ENCODE results near the gene XAB2.
A peak's percentile ranks its signal among the peaks of the same experiment; 100 is the strongest.

The XAB2 gene

GRCh38 chr19:7632340-7633203 is 3.2 kb upstream of the XAB2 start:
- DNase-seq (ENCODE audit: low spot score): no peak

- DNase-seq (ENCODE audit: low spot score): no peak
Measured at GRCh38 chr19:7631577-7631976, 2.2 kb upstream of the XAB2 start.

GRCh38 chr19:7628589-7629311 is 595 bp downstream of the XAB2 start:
- no peak for DNase-seq (ENCODE audit: low spot score)

GRCh38 chr19:7627166-7627565 is 2.2 kb downstream of the XAB2 start:
- no peak for DNase-seq (ENCODE audit: low spot score)

- no peak for DNase-seq (ENCODE audit: low spot score)
Measured at GRCh38 chr19:7625763-7626372, 3.5 kb downstream of the XAB2 start.

- no peak for DNase-seq (ENCODE audit: low spot score)
Measured at GRCh38 chr19:7624810-7625209, 4.5 kb downstream of the XAB2 start.

- DNase-seq (ENCODE audit: low spot score): no peak
Measured at GRCh38 chr19:7623725-7624603, 5.4 kb downstream of the XAB2 start.

- no peak for DNase-seq (ENCODE audit: low spot score)
Measured at GRCh38 chr19:7622933-7623685, 6.2 kb downstream of the XAB2 start.

GRCh38 chr19:7620442-7621412 is 8.6 kb downstream of the XAB2 start:
- DNase-seq (ENCODE audit: low spot score): no peak

GRCh38 chr19:7619671-7620441 is 9.5 kb downstream of the XAB2 start:
- no peak for DNase-seq (ENCODE audit: low spot score)

- peak; percentile 49 for DNase-seq (ENCODE audit: low spot score)
Measured at GRCh38 chr19:7618771-7619510, 10.4 kb downstream of the XAB2 start.

GRCh38 chr19:7618348-7618747 is 11.0 kb downstream of the XAB2 start:
- DNase-seq (ENCODE audit: low spot score): peak; percentile 47

GRCh38 chr19:7617735-7618134 is 11.6 kb downstream of the XAB2 start:
- no peak for DNase-seq (ENCODE audit: low spot score)

- DNase-seq (ENCODE audit: low spot score): no peak
Measured at GRCh38 chr19:7617172-7617571, 12.2 kb downstream of the XAB2 start.

GRCh38 chr19:7614859-7615741 is 14.2 kb downstream of the XAB2 start:
- DNase-seq (ENCODE audit: low spot score): no peak

- DNase-seq (ENCODE audit: low spot score): no peak
Measured at GRCh38 chr19:7612282-7613274, 16.8 kb downstream of the XAB2 start.

All from kidney tubule cell (primary cell).